SK-N-MC (cell line): ENCODE measurements around the gene TECPR1.

Source experiments
- DNase-seq: peaks from one replicate; pipeline ENCODE4 v3.0.0-alpha.2; 2011; ENCODE audit warnings: low read depth, low spot score
- H3K27ac ChIP-seq: fragments of 200-600 bp; sonication (generic); 2 replicates; pipeline ENCODE4 v1.5.1; 2016; ENCODE audit warnings: mixed run types
- H3K36me3 ChIP-seq: fragments of 200-600 bp; sonication (generic); 2 replicates; pipeline ENCODE4 v1.6.1; 2017; ENCODE audit warnings: antibody characterized with exemption, low read length, mixed read lengths; ENCODE audit not compliant: insufficient read depth
- H3K4me3 ChIP-seq: fragments of 200-600 bp; sonication (generic); 2 replicates; pipeline ENCODE4 v1.5.1; 2016
- H3K9ac ChIP-seq: fragments of 200-600 bp; sonication (generic); 2 replicates; pipeline ENCODE4 v1.8.0; 2017; ENCODE audit warnings: mixed run types, mixed read lengths; ENCODE audit not compliant: insufficient read length
- H3K9me3 ChIP-seq: fragments of 200-600 bp; sonication (generic); 2 replicates; pipeline ENCODE4 v1.6.1; 2017; ENCODE audit warnings: low read depth, mild to moderate bottlenecking, antibody characterized with exemption, low read length, moderate library complexity, mixed read lengths
- EZH2 ChIP-seq: fragments of 200-600 bp; sonication (generic); IDR thresholded peaks from one replicate; pipeline ENCODE4 v1.6.1; 2017; ENCODE audit warnings: antibody characterized with exemption
- FOXP2 ChIP-seq: optimal IDR thresholded peaks from 2 replicates; pipeline ENCODE3; 2011; ENCODE audit warnings: mild to moderate bottlenecking, moderate library complexity; ENCODE audit not compliant: insufficient read depth; ENCODE audit errors: extremely low read length, control extremely low read depth
- POLR2AphosphoS5 ChIP-seq: IDR thresholded peaks from 2 replicates; pipeline ENCODE4 v1.6.1; 2012; ENCODE audit warnings: mild to moderate bottlenecking, low read depth, low read length, borderline replicate concordance

The TECPR1 gene

DNA sequence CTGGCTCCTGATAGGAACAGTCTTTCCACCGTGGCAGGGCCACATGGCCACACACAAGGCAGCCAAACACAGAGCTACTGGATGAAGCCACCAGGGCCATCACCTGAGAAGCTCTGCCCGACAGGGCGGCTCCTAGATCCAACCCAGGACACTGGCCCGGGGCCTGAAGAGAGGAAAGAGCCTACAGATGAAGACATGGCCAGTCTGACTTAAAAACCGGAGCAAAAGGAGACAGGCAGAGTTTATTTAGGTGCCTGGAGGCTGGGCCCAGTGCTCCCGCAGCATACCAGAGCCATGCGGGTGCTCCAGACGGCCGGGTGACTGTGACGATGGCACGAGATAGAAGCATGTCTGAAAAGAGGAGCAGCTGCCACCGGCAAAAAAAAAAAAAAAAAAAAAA, 3.9 kb downstream of the TECPR1 start:
- H3K36me3 ChIP-seq: no peaks in the 10 kb centered on the region
- DNase-seq: no peak
- no peak overlapping the region for H3K4me3 ChIP-seq
- H3K27ac ChIP-seq: no peak overlapping the region
- no peaks in the 10 kb centered on the region for H3K9me3 ChIP-seq
- TF ChIP-seq EZH2 (no peak), POLR2AphosphoS5 (no peak), FOXP2 (no peak)
- no peak overlapping the region for H3K9ac ChIP-seq

DNA sequence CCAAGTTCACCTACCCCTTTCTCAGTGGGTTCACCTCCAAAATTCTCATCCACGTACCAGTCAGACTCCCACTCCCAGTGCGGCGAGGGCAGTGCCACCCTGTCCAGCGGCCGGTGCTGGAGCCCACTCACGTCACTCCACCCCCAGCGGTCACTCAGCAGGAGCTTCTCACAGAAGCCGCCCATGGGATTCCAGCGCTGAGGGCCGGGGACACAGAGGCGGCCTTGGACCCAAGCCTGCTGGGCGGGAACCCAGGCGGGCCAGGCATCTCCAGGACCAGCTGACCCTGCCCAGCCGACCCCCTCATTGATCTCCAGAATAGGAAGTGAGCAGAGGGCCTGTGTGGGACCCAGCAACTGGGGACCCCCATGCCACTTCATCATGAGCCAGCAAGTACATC, 7.2 kb downstream of the TECPR1 start:
- Histone ChIP-seq H3K27ac (no peak overlapping the region), H3K9me3 (no peaks in the 10 kb centered on the region), H3K36me3 (no peaks in the 10 kb centered on the region), H3K9ac (no peak overlapping the region), H3K4me3 (no peak overlapping the region)
- DNase-seq: no peak
- no peak for TF ChIP-seq EZH2
- no peak for TF ChIP-seq FOXP2
- no peak for TF ChIP-seq POLR2AphosphoS5

DNA sequence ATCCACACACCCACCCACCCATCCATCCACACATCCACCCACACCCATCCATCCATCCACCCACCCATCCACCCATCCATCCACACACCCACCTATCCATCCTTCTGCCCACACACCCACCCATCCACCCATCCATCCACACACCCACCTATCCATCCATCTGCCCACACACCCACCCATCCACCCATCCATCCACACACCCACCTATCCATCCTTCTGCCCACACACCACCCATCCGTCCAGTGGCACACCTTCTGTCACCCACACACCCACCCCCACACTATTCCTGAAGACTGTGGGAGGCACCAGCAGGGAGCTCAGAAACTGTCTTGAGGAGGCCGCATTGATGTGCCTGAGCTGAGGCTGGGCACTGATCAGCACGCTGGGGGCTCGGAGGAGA, 9.1 kb downstream of the TECPR1 start:
- Histone ChIP-seq H3K36me3 (no peaks in the 10 kb centered on the region), H3K9ac (no peak overlapping the region), H3K27ac (no peak overlapping the region), H3K4me3 (no peak overlapping the region), H3K9me3 (no peaks in the 10 kb centered on the region)
- no peak for DNase-seq
- TF ChIP-seq EZH2 (no peak), FOXP2 (no peak), POLR2AphosphoS5 (no peak)

DNA sequence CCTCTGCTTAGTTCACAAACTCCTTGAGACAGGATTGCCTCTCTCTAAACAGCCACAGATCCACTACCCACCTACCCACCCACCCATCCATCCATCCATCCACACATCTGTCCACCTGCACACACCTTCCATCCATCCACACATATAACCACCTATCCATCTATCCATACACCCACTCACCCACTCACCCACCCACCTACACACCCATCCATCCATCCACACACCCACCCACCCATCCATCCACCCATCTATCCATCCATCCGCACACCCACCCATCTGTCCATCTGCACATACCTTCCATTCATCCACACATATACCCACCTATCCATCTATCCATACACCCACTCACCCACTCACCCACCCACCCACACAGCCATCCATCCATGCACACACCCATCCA, 9.7 kb downstream of the TECPR1 start:
- H3K27ac ChIP-seq: no peak overlapping the region
- no peaks in the 10 kb centered on the region for H3K36me3 ChIP-seq
- H3K9me3 ChIP-seq: no peaks in the 10 kb centered on the region
- DNase-seq: no peak
- H3K4me3 ChIP-seq: no peak overlapping the region
- no peak overlapping the region for H3K9ac ChIP-seq
- TF ChIP-seq EZH2: no peak
- TF ChIP-seq POLR2AphosphoS5: no peak
- no peak for TF ChIP-seq FOXP2

DNA sequence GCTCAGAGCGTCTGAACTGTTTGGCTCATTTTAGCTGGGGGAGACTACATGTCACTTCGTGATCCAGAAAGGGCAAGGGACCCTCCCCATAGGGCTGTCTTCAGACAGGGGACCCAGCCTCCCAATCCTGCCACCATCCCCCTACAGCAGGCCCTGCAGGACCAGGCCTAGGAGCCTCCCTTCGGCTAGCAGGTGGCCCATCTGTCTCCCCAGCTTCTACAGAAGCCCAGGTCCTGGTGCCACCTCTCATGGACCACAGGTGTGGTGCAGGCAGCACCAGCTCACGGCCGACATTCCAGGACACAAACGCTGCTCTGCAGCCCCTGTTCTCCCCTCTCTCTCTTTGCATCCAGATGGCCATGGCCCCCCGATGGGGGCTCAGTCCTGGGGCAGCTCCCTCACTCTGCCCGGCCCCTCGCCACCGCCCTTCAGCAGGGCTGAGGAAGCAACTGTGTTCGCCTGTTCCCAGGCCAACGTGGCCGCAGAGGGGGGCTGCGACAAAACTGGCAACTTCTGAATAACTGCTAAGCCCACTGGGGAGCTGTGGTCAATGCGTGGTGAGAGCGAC, 10.3 kb downstream of the TECPR1 start:
- H3K27ac ChIP-seq: no peak overlapping the region
- DNase-seq: no peak
- H3K9ac ChIP-seq: no peak overlapping the region
- no peaks in the 10 kb centered on the region for H3K36me3 ChIP-seq
- H3K9me3 ChIP-seq: no peaks in the 10 kb centered on the region
- no peak overlapping the region for H3K4me3 ChIP-seq
- TF ChIP-seq FOXP2 (no peak), POLR2AphosphoS5 (no peak), EZH2 (no peak)

DNA sequence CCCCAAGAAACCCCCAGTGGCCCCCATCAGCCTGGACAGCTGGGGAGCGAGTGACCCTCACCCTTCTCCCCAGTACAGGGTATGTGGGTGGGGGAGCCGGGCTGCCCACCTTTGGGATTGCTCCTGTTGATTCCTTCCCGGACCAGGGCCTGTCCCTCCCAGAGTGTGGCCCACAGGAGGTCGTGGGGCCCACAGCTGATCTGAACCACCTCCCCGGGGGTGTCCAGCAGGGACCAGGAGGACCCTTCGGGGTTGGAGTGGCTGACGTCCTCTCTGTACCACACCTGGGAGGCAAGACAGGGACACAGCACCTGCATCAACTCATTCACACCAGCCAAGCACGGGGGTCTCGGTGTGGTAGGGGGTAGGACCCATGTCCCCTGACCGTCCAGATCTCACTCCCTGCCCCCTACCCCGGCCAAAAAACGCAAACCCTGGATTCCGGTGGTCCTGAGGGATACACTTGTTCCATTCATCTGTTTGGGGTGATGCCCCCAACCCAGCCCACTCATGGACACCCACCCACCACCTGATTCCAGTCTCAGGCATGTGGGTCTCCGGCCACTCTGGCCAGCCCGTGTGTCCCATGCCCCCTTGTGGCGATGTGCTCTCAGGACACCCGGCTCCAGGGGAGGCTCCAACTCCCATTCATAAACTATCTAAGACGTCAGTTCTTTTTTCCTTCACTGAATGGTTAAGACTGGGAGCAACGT, 10.9 kb downstream of the TECPR1 start:
- TF ChIP-seq FOXP2 (no peak), EZH2 (no peak), POLR2AphosphoS5 (no peak)
- Histone ChIP-seq H3K36me3 (no peaks in the 10 kb centered on the region), H3K9me3 (no peaks in the 10 kb centered on the region), H3K9ac (no peak overlapping the region), H3K4me3 (no peak overlapping the region), H3K27ac (no peak overlapping the region)
- no peak for DNase-seq

DNA sequence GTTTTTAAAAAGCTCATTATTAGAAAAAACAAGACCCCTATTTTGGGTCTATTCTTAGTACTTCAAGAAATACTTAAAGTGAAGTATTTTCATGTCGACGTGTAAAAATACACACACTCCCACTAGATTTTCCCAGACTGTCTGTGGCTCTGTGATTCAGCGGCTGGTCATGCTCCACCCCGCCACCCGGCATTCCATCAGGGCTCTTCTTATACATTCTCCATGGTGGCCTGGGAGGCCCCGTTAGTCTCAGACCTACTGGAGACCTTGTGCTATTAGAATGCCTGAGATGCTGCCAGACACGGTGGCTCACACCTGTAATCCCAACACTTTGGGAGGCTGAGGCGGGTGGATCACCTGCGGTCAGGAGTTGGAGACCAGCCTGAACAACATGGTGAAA, 13.1 kb downstream of the TECPR1 start:
- Histone ChIP-seq H3K9ac (no peak overlapping the region), H3K4me3 (no peak overlapping the region), H3K36me3 (no peaks in the 10 kb centered on the region), H3K27ac (no peak overlapping the region), H3K9me3 (no peaks in the 10 kb centered on the region)
- TF ChIP-seq POLR2AphosphoS5: no peak
- TF ChIP-seq FOXP2: no peak
- TF ChIP-seq EZH2: no peak
- no peak for DNase-seq

DNA sequence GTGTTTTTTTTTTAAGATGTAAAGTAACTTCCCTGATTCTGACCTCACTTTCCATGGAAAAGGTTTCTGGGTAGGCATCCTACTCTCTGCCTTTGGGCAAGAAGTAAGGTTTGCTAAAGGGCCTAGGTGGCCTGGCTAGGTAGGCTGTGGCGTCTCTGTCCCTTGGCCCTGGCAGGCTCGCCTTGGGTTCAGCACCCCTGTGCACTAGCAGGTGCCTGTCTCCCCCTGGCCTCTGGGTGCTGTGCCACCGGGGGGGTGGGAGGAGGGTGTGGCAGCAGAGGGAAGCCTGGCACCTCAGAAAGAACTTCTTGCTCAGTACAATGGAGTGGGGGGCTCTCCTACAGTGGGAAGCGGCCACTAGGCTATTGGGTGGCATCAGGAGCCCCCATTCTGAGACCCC, 14.0 kb downstream of the TECPR1 start:
- no peak overlapping the region for H3K9ac ChIP-seq
- H3K9me3 ChIP-seq: no peaks in the 10 kb centered on the region
- H3K36me3 ChIP-seq: no peaks in the 10 kb centered on the region
- TF ChIP-seq FOXP2 (no peak), POLR2AphosphoS5 (no peak), EZH2 (no peak)
- H3K27ac ChIP-seq: no peak overlapping the region
- no peak for DNase-seq
- H3K4me3 ChIP-seq: no peak overlapping the region

DNA sequence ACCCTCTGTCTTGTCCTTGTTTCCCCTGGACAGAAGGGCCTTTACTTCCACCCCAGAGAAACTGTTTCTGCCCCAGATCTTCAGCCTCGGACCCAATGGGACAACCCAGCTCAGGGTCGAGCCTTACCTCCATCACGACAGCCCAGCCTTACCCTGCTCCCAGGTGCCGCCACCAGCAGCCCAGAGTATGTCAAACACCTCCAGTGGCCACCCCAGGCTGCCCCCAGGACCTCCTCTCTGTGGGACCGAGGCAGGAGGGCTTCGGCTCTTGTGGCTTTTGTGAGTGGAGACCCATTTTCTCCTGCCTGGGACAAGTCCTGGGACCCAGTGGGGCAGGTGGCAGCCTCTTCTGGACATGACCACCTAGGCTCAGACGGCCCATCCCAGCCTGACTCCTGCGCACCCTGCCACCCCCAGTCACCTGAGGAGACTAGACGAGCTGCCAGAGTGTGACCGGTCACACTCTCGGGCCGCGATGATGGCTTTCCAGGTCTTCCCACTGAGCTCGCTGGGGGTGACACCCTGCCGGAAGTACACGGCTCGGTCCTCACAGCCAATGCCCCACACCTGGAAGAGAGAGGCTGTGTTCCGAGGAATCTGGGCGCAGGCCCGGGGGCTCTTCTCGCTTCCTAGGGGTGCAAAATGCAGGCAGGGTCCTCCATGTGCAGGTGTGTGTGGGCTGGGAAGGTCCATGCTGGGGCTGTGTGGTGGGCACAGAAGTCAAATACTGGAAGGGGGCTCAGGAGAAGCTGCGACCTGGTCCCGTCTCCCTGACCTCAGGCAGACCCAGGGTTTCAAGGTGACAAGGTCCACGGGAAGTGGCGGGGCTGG, 15.5 kb downstream of the TECPR1 start:
- H3K9me3 ChIP-seq: no peaks in the 10 kb centered on the region
- TF ChIP-seq POLR2AphosphoS5: no peak
- TF ChIP-seq EZH2: no peak
- TF ChIP-seq FOXP2: no peak
- DNase-seq: no peak
- H3K36me3 ChIP-seq: no peaks in the 10 kb centered on the region
- H3K9ac ChIP-seq: no peak overlapping the region
- no peak overlapping the region for H3K4me3 ChIP-seq
- no peak overlapping the region for H3K27ac ChIP-seq
